K562 (cell line): ENCODE data around the gene CCNJL. TPM values are rescaled to one million over a fixed set of nuclear protein-coding genes. Genes with fewer than 3 reads are reported as not detected.
A peak's percentile ranks its signal among the peaks of the same experiment; 100 is the strongest.

Experiments
- ATAC-seq: fragments of 200-7000 bp; cut with Tn5 transposase; 3 replicates; pipeline ENCODE4 v1.9.1; 2020; ENCODE audit warnings: moderate library complexity
- BruUV-seq: library from RNA; stranded (reverse); fragments of 400-500 nt; replicated peaks from 2 replicates; lab custom pipeline; 2021; lab: Mats Ljungman, UMichigan
- CTCF ChIA-PET: fragments of 300-600 bp; formaldehyde crosslinking; extraction: SDS; loops from one replicate; lab custom pipeline; 2021; ENCODE audit warnings: low intra/inter-chr PET ratio; lab: Yijun Ruan, JAX
- POLR2A ChIA-PET: fragments of 300-600, 350-650 bp; sonication (Branson Sonifier 250); formaldehyde crosslinking; extraction: SDS; loops from one replicate; lab custom pipeline; 2021; ENCODE audit warnings: antibody characterized with exemption, inconsistent platforms; lab: Yijun Ruan, JAX
- DNase-seq, 4 experiments: peaks; one replicate each; pipeline versions ENCODE4 v3.0.0 to v3.0.0-alpha.2; 2011 to 2018; ENCODE audit warnings: low spot score in 3 of 4, mixed read lengths in 3 of 4; ENCODE audit errors: extremely low read depth in 1 of 4
- FAIRE-seq: peaks from 2 replicates; lab custom pipeline; 2011; peaks lifted over from hg19 to GRCh38; lab: Jason Lieb, UNC
- H2AFZ ChIP-seq: 2 replicates; pipeline ENCODE4 v1.6.0; 2011; ENCODE audit warnings: low read depth, low read length, control low read depth, inconsistent platforms
- H3K27ac ChIP-seq: fragments of 200-600 bp; 3 replicates; pipeline ENCODE4 v1.8.0; 2011; ENCODE audit warnings: low read depth, mild to moderate bottlenecking, control low read depth, inconsistent platforms, low read length, moderate library complexity, mixed read lengths; ENCODE audit errors: extremely low read depth
- H3K27me3 ChIP-seq, 2 experiments: fragments of 300-600 bp in 1 of 2; 2 replicates in 1 of 2; 3 replicates in 1 of 2; pipeline versions ENCODE4 v1.6.0 to v1.8.0; 2011; ENCODE audit warnings: inconsistent platforms in 2 of 2, low read length in 2 of 2, mild to moderate bottlenecking in 1 of 2, mixed read lengths in 1 of 2, moderate library complexity in 1 of 2; ENCODE audit not compliant: control insufficient read depth in 2 of 2, insufficient read depth in 2 of 2
- H3K36me3 ChIP-seq: fragments of 300-600 bp; 3 replicates; pipeline ENCODE4 v1.8.0; 2011; ENCODE audit warnings: mild to moderate bottlenecking, low read length, inconsistent platforms; ENCODE audit not compliant: control insufficient read depth, insufficient read depth
- H3K4me1 ChIP-seq, 2 experiments: fragments of 200-600 bp in 1 of 2; replicated peaks in 1 of 2; 2 replicates in 1 of 2; 3 replicates in 1 of 2; pipeline versions ENCODE4 v1.5.1 to v1.8.0; 2011; ENCODE audit warnings: inconsistent platforms in 2 of 2, low read length in 2 of 2, mild to moderate bottlenecking in 1 of 2, mixed read lengths in 1 of 2, moderate library complexity in 1 of 2; ENCODE audit not compliant: control insufficient read depth in 2 of 2, insufficient read depth in 2 of 2
- H3K4me2 ChIP-seq: 2 replicates; pipeline ENCODE4 v1.6.1; 2011; ENCODE audit warnings: low read length, control low read depth, inconsistent platforms, mixed read lengths; ENCODE audit not compliant: insufficient read depth
- H3K4me3 ChIP-seq: fragments of 200-600 bp; sonication (generic), shearing (Covaris generic); 2 replicates; pipeline ENCODE4 v1.5.1; 2016; ENCODE audit warnings: control low read depth, inconsistent platforms
- H3K79me2 ChIP-seq: fragments of 200-600 bp; 3 replicates; pipeline ENCODE4 v1.8.0; 2011; ENCODE audit warnings: low read length, inconsistent platforms; ENCODE audit not compliant: control insufficient read depth, insufficient read depth
- H3K9ac ChIP-seq, 2 experiments: 2 replicates each; pipeline versions ENCODE4 v1.6.0 to v1.6.1; 2011; ENCODE audit warnings: low read depth in 2 of 2, low read length in 2 of 2, control low read depth in 1 of 2, inconsistent platforms in 1 of 2, mild to moderate bottlenecking in 1 of 2, mixed read lengths in 1 of 2; ENCODE audit not compliant: insufficient read depth in 1 of 2
- H3K9me1 ChIP-seq: one replicate; pipeline ENCODE4 v1.6.0; 2011; ENCODE audit warnings: inconsistent platforms, mild to moderate bottlenecking, low read length, moderate library complexity; ENCODE audit not compliant: control insufficient read depth, insufficient read depth
- H3K9me3 ChIP-seq: replicated peaks from 2 replicates; pipeline ENCODE4 v1.5.1; 2011; ENCODE audit warnings: low read depth, low read length, inconsistent platforms; ENCODE audit not compliant: control insufficient read depth, insufficient read depth
- H4K20me1 ChIP-seq: replicated peaks from 2 replicates; pipeline ENCODE4 v1.6.1; 2011; ENCODE audit warnings: low read length, inconsistent platforms, mixed read lengths; ENCODE audit not compliant: control insufficient read depth, insufficient read depth
- BHLHE40 ChIP-seq: IDR thresholded peaks from 2 replicates; pipeline ENCODE4 v1.6.1; 2011; ENCODE audit warnings: low read length, improper control_type of control experiment
- DEAF1 ChIP-seq: fragments of 450-650 bp; formaldehyde crosslinking; IDR thresholded peaks from 2 replicates; pipeline ENCODE4 v1.4.0; 2020; ENCODE audit warnings: mild to moderate bottlenecking, moderate library complexity
- L3MBTL2 ChIP-seq: fragments of 450-650 bp; IDR thresholded peaks from 2 replicates; pipeline ENCODE4 v1.6.1; 2016; ENCODE audit warnings: mild to moderate bottlenecking, moderate library complexity
- MYNN ChIP-seq, 2 experiments: sonication (generic); formaldehyde crosslinking in 1 of 2; IDR thresholded peaks; 2 replicates each; pipeline versions ENCODE4 v1.5.0 to v1.6.1; 2016 to 2020; ENCODE audit warnings: antibody characterized with exemption in 1 of 2, missing genetic modification reagents in 1 of 2
- NCOA6 ChIP-seq: fragments of 450-650 bp; IDR thresholded peaks from 2 replicates; pipeline ENCODE4 v1.6.1; 2017; ENCODE audit warnings: mild to moderate bottlenecking
- NR4A1 ChIP-seq, 2 experiments: fragments of 250-450 bp in 1 of 2; fragments of 450-650 bp in 1 of 2; sonication (Bioruptor Pico) in 1 of 2; IDR thresholded peaks; 2 replicates each; pipeline versions ENCODE4 v1.4.0 to v1.6.1; 2016 to 2020; ENCODE audit warnings: mild to moderate bottlenecking in 2 of 2, missing compliant biosample characterization in 1 of 2, missing genetic modification characterization in 1 of 2, moderate library complexity in 1 of 2
- RAD21 ChIP-seq, 2 experiments: fragments of 250-450 bp in 1 of 2; fragments of 450-650 bp in 1 of 2; sonication (Bioruptor Pico) in 1 of 2; formaldehyde crosslinking in 1 of 2; IDR thresholded peaks in 1 of 2; conservative IDR thresholded peaks in 1 of 2; 2 replicates each; pipeline versions ENCODE4 v1.4.0 to v1.8.0; 2020 to 2022; ENCODE audit warnings: mild to moderate bottlenecking in 2 of 2, moderate library complexity in 1 of 2
- RFX7 ChIP-seq: fragments of 250-450 bp; sonication (Bioruptor Pico); IDR thresholded peaks from 2 replicates; pipeline ENCODE4 v1.5.1; 2021; ENCODE audit warnings: mild to moderate bottlenecking
- SNAPC5 ChIP-seq: fragments of 250-450 bp; sonication (Bioruptor Pico); IDR thresholded peaks from 2 replicates; pipeline ENCODE4 v1.8.0; 2021; ENCODE audit warnings: moderate library complexity, mild to moderate bottlenecking, inconsistent platforms
- ZNF592 ChIP-seq: fragments of 450-650 bp; IDR thresholded peaks from 2 replicates; pipeline ENCODE4 v1.6.1; 2017; ENCODE audit warnings: antibody characterized with exemption, mild to moderate bottlenecking
- WGBS: fragments of 100-300 bp; shearing (Covaris generic); methylation state at CpG from one replicate; pipeline ENCODE4 v1.1.6; 2016; ENCODE audit warnings: low coverage, mixed read lengths; ENCODE audit not compliant: insufficient coverage; ENCODE audit errors: missing lambda C conversion rate; 5-methylcytosine and 5-hydroxymethylcytosine counted together
- in situ Hi-C: fragments of 300-500 bp; cut with MboI; formaldehyde crosslinking; loops from 4 replicates; pipeline ENCODE4 v1.15.0; 2018; ENCODE audit warnings: inconsistent platforms, mixed read lengths
- intact Hi-C: fragments of 100-400 bp; cut with micrococcal nuclease; formaldehyde crosslinking; loops from 2 replicates; pipeline ENCODE4 v1.14.2; 2022
- polyA plus RNA-seq, 8 experiments: library from polyadenylated mRNA; depleted of rRNA in 4 of 8; stranded (reverse) in 5 of 8; unstranded in 3 of 8; fragments of >200 nt; fragmentation: Nextera tagmentation in 2 of 8; fragmentation: Illumina TruSeq in 1 of 8; extraction: Ambion mirVana in 2 of 8; extraction: Trizol in 1 of 8; gene quantifications; 2 replicates each; pipeline versions ENCODE4 v1.2.1 to v1.2.3, GENCODE V29; 2011 to 2014; ENCODE audit warnings: inconsistent platforms in 1 of 8, missing spikeins in 1 of 8
- total RNA-seq, 7 experiments: library from RNA; depleted of rRNA in 6 of 7; stranded (reverse); fragments of >200 nt in 6 of 7; fragmentation: Illumina TruSeq in 2 of 7; extraction: Trizol in 2 of 7; gene quantifications; 2 replicates each; pipeline versions ENCODE4 v1.2.1 to v1.2.3, GENCODE V29; 2011 to 2021; ENCODE audit warnings: low replicate concordance in 1 of 7
- TF ChIP-seq, protein P1 (sequence below), 2 experiments: fragments of 200-800 bp in 1 of 2; sonication (Bioruptor generic) in 1 of 2; sonication (generic) in 1 of 2; formaldehyde crosslinking in 1 of 2; IDR thresholded peaks in 1 of 2; conservative IDR thresholded peaks in 1 of 2; 2 replicates each; pipeline versions ENCODE4 v1.5.0 to v1.6.1; 2016 to 2020; ENCODE audit warnings: missing compliant biosample characterization in 1 of 2, missing genetic modification characterization in 1 of 2, missing genetic modification reagents in 1 of 2

CCNJL gene
- total and polyA plus RNA-seq, 9 of the 15 experiments (the other 6 are each of a cell fraction or from before 2014, with no cell fraction given), result 0.04 TPM; not detected in 8

GRCh38 chr5:160262151-160263074 lies 50.0 kb downstream of the CCNJL start:
- Histone ChIP-seq H3K4me1 (peaks cover 29 to 36% of the 10 kb centered on the region in 2 experiments), H3K9ac (0 out of 4 replicates have a peak overlapping the region, but pooled peaks of 1 of the 2 experiments have one; percentile 45), H3K79me2 (no peaks in the 10 kb centered on the region), H3K27ac (peak overlapping the region; percentile 16; the same call in 1 of the 3 replicates), H4K20me1 (peaks cover 5% of the 10 kb centered on the region; the same call in 1 of the 2 replicates), H3K4me2 (peak overlapping the region; percentile 54), H3K36me3 (no peaks in the 10 kb centered on the region), H3K4me3 (no peak overlapping the region), H3K27me3 (no peaks in the 10 kb centered on the region), H3K9me3 (no peaks in the 10 kb centered on the region), H2AFZ (peak overlapping the region; percentile 51), H3K9me1 (peaks cover 8% of the 10 kb centered on the region)
- no TSS peak for BruUV-seq
- intact Hi-C loops (loop anchor here (5.0 kb wide), 1 partner anchor 180 kb away; no protein-coding TSS in a partner anchor), in situ Hi-C loops (no loop called here)
- WGBS, result 26% methylated on average over 16 of the region's 16 CpGs
- ChIA-PET CTCF (no interaction called here), POLR2A (interaction anchor here (0.6 to 2.2 kb wide), 9 partner anchors 9 to 90 kb away, joined by 3 to 13 read pairs (median 3); no protein-coding TSS in a partner anchor)
- FAIRE-seq (peak; percentile 92), ATAC-seq (peak; percentile 70), DNase-seq (peak; percentile 55 to 79 (median 64))
- no peak for TF ChIP-seq RFX7 (CRISPR knock-in tag)
- TF ChIP-seq, protein P1, sequence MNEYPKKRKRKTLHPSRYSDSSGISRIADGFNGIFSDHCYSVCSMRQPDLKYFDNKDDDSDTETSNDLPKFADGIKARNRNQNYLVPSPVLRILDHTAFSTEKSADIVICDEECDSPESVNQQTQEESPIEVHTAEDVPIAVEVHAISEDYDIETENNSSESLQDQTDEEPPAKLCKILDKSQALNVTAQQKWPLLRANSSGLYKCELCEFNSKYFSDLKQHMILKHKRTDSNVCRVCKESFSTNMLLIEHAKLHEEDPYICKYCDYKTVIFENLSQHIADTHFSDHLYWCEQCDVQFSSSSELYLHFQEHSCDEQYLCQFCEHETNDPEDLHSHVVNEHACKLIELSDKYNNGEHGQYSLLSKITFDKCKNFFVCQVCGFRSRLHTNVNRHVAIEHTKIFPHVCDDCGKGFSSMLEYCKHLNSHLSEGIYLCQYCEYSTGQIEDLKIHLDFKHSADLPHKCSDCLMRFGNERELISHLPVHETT (CRISPR knock-in tag; conservative IDR thresholded peaks at IDR 0.05 in 1 of 2, IDR thresholded peaks at IDR 0.05 in 1 of 2), result 0 out of 4 replicates have a peak, but pooled peaks of 1 of the 2 experiments have one; percentile 29
- no peak for TF ChIP-seq NCOA6
- TF ChIP-seq DEAF1 (CRISPR knock-in tag), result no peak
- peak; percentile 73 for TF ChIP-seq MYNN (IDR thresholded peaks at IDR 0.05)
- TF ChIP-seq MYNN (CRISPR knock-in tag; IDR thresholded peaks at IDR 0.05), result no peak
- TF ChIP-seq L3MBTL2, result peak; percentile 85
- TF ChIP-seq NR4A1 (CRISPR knock-in tag; IDR thresholded peaks at IDR 0.05), result no peak
- no peak for TF ChIP-seq NR4A1 (tag; IDR thresholded peaks at IDR 0.05)
- TF ChIP-seq RAD21 (CRISPR knock-in tag; conservative IDR thresholded peaks at IDR 0.05 in 1 of 2, IDR thresholded peaks at IDR 0.05 in 1 of 2), result no peak
- no peak for TF ChIP-seq SNAPC5 (CRISPR knock-in tag)
- peak; percentile 98 for TF ChIP-seq BHLHE40
- TF ChIP-seq ZNF592, result 0 out of 2 replicates have a peak, but pooled peaks have one; percentile 28
